ENCODE measurements around the gene CCDC159.

GRCh38 chr19:11349171-11349570, 2.9 kb downstream of the CCDC159 start:
- no peak for TF ChIP-seq MAX (IDR thresholded peaks at IDR 0.05)
- TF ChIP-seq EP300 (IDR thresholded peaks at IDR 0.05; ENCODE audit: borderline replicate concordance) = no peak
- TF ChIP-seq CEBPB (IDR thresholded peaks at IDR 0.05) = no peak
- no peak for TF ChIP-seq YY1 (IDR thresholded peaks at IDR 0.05; ENCODE audit: low read depth)
- TF ChIP-seq TEAD4 (IDR thresholded peaks at IDR 0.05) = no peak
- TF ChIP-seq REST (IDR thresholded peaks at IDR 0.05; ENCODE audit: low read depth) = peak; percentile 80
- TF ChIP-seq RAD21 (IDR thresholded peaks at IDR 0.05; ENCODE audit: low read depth) = no peak
- TF ChIP-seq TAF1 (IDR thresholded peaks at IDR 0.05; ENCODE audit: low read depth) = no peak
- TF ChIP-seq FOXM1 (IDR thresholded peaks at IDR 0.05; ENCODE audit: borderline replicate concordance, low read depth) = no peak
- TF ChIP-seq NFIC (IDR thresholded peaks at IDR 0.05) = no peak
- no peak for TF ChIP-seq EGR1 (IDR thresholded peaks at IDR 0.05)
- no peak for TF ChIP-seq TCF12 (IDR thresholded peaks at IDR 0.05; ENCODE audit: low read depth)
- no peak for TF ChIP-seq CREB1 (IDR thresholded peaks at IDR 0.05; ENCODE audit: low read depth)
- TF ChIP-seq ZBTB7A (IDR thresholded peaks at IDR 0.05; ENCODE audit: low read depth) = no peak
